Mononuclear cell (primary cell): ENCODE measurements around the gene CDH13. TPM values are rescaled to one million over a fixed set of nuclear protein-coding genes. Genes with fewer than 3 reads are reported as not detected.

Source experiments
- H3K27me3 ChIP-seq: 2 replicates; pipeline ENCODE4 v1.6.0; 2011; ENCODE audit warnings: low read length, control low read depth; ENCODE audit not compliant: insufficient read depth
- H3K4me1 ChIP-seq: 2 replicates; pipeline ENCODE4 v1.5.1; 2011; ENCODE audit warnings: mild to moderate bottlenecking, low read length, control low read depth; ENCODE audit not compliant: insufficient read depth
- H3K4me3 ChIP-seq: 2 replicates; pipeline ENCODE4 v1.5.1; 2011; ENCODE audit warnings: mild to moderate bottlenecking, low read length, moderate library complexity
- H3K9me3 ChIP-seq: 2 replicates; pipeline ENCODE4 v1.5.1; 2011; ENCODE audit warnings: low read depth, mild to moderate bottlenecking, control low read depth, low read length
- total RNA-seq: library from RNA; depleted of rRNA; stranded (reverse); fragments of >200 nt; gene quantifications from one replicate; pipeline ENCODE4 v1.2.3, GENCODE V29; 2012

The CDH13 gene
- total RNA-seq, 1 donor: 0.10 TPM

DNA sequence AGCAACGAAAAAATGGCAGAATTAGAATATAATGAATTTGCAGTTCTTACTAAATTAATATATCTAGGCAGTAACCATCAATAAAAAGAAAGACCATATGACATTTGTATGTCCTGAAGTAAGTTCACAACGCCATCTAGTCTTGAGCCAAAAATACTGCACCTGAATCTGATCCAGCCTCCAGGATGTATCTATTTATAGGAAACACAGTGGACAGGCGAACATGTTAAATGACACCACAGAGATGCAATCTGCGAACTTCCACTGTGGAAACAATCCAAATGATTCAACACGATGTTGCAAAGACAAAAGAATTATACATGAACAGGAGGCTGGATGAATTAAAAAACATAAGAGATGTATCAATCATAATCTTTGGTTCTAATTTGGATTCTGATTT is 197.6 kb downstream of the CDH13 start:
- no peaks in the 10 kb centered on the region for H3K9me3 ChIP-seq
- no peak overlapping the region for H3K4me3 ChIP-seq
- no peaks in the 10 kb centered on the region for H3K27me3 ChIP-seq
- H3K4me1 ChIP-seq: no peaks in the 10 kb centered on the region

DNA sequence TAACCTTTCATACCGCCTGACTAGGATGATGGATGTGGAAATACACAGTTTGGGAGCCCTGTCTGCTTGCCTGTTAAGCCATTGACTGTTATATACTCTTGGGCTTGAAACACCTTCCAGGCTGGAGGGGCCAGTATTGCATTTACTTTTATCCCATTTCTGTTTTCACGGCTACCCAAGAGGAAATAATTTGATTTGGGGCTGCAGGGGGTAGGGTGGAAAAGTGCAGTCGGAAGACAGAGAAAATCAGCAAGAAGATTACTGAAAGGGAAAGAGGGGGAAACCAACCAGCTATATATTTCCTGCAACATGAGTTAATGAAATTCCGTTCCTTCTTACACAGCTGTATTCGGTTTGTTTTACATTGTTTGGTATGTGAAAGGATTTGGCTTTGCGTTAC is 202.5 kb downstream of the CDH13 start:
- H3K27me3 ChIP-seq: no peaks in the 10 kb centered on the region

DNA sequence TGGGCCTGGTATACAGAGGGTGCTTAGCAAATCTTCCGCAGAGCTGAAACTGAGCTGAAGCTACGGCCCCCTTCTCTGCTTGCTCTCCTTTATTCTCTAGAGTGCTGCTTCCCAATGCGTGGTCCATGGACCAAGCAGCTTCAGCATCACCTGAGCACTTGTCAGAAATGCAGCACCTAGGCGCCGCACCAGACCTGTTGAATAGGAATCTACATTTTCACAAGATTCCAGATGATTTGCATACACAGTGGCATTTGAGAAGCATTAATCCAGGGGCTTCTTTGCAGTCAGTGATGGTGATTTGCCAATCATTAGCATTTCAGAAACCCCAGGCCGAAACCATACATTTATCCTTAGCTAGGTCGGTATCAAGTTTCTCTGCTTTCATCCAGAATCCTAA is 204.2 kb downstream of the CDH13 start:
- no peaks in the 10 kb centered on the region for H3K9me3 ChIP-seq
- H3K27me3 ChIP-seq: no peaks in the 10 kb centered on the region
- no peaks in the 10 kb centered on the region for H3K4me1 ChIP-seq
- H3K4me3 ChIP-seq: no peak overlapping the region

More for the DNA sequence above, 202.5 kb downstream of the CDH13 start:
- no peaks in the 10 kb centered on the region for H3K4me1 ChIP-seq
- no peaks in the 10 kb centered on the region for H3K9me3 ChIP-seq
- no peak overlapping the region for H3K4me3 ChIP-seq

DNA sequence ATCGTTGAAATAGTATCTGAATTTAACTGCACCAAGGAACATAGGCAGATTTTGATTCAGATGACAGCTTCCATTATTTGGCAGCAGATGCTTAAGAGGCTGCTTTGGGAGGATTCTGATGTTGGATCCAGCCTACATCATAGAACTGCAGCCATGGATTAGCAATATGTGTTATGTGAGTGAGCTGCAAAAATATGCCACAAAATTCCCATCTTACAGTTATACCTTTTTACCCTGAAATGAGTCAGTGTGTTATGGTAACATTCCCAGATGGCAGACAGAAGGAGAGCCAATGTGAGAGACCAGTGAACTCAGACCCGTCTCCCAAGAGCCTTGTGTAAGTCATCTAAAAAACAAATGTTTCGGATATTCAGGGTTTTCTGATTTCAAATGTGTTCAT is 206.1 kb downstream of the CDH13 start:
- H3K9me3 ChIP-seq: no peaks in the 10 kb centered on the region
- no peaks in the 10 kb centered on the region for H3K27me3 ChIP-seq
- H3K4me1 ChIP-seq: no peaks in the 10 kb centered on the region
- H3K4me3 ChIP-seq: no peak overlapping the region

DNA sequence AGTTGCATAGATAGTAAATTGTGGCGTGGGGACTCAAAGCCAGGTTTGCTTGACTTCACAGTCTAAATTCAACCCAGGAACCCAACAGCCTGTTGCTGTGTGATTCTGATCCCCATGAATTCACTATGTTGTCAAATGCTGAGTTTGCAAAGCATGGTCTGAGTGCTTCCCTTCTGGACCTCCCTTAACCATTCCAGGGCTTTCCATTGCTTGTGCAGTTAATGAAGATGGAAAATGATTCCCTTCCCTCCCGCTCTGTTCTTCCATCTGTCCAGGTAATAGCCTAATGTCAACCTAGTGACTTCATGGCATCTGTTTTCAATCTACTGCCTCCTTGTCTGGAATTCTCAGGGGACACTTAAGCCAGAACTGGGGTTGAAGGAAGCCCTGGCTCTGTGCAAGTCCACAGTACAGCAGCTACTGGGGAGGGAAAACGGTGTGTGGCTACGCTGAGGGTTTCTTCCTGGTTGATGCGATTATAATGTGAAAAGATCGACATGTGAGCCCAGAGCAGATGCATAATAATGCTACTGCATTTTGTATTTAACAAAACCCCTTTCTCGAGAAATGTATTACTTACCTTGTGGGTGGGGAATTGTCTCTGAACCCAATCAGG is 206.7 kb downstream of the CDH13 start:
- Histone ChIP-seq H3K4me1 (no peaks in the 10 kb centered on the region), H3K27me3 (no peaks in the 10 kb centered on the region), H3K4me3 (no peak overlapping the region), H3K9me3 (no peaks in the 10 kb centered on the region)

DNA sequence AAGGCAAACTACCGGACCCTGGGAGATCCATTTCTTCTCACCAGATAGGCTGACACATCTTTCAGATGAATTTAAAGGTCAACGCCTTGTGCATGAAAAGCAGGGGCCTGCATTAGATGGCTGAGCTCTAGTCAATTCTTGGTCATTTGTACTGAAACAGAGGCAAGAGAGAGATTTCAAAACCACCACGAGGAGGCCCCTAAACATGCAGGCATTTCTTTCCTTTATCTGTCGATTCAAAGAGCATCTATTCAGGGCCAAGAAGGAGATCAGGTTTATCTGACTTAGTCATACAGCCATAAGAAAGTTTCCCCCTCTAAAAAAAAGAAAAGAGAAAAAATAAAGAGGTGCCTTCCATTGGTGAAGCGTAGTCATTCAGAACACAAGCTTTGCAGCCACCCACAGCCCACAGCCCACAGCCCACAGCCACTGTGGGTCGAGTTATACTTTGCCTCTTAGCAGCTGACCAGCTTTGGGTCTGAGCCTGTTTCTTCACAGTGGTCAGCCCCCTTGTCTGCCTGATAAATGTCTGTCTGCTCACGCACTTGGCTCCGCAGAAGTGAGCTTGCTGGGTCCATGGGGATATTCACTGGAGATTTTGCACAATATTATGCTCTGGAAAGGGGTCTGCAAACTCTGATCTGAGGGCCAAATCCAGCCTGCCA is 207.5 kb downstream of the CDH13 start:
- no peaks in the 10 kb centered on the region for H3K4me1 ChIP-seq

DNA sequence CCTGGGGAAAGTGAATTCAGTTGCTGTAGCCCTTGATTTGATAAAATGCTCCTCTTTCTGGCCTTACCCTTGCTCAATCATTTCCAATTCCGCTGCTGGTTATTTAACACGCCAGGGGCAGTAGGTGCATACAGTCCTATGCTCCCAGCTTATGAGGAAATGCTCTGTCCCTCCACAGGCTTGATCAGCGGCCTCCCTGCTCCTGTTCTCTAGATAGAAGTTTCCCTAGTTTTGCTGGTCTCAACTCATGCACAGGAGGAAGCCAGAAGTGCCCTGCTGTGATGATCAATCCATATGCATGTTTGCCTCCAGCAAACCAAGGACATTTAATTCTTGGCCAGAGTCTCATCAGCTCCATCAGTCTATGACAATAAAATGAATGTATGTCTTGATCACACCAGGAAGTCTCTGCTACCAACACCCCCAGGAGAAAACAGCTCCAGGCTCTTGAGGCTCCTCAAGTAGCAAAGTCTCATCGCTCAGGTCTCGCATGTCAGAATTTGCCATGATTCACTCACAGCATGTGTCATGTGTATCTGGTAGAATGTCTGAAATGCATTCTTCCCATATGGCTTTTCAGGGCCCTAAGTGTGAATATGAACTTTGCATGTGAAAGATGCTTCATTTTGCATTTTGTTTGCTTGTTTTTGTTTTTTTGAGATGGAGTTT is 208.9 kb downstream of the CDH13 start:
- Histone ChIP-seq H3K4me1 (no peaks in the 10 kb centered on the region), H3K27me3 (no peaks in the 10 kb centered on the region), H3K9me3 (no peaks in the 10 kb centered on the region), H3K4me3 (no peak overlapping the region)

More for the DNA sequence above, 207.5 kb downstream of the CDH13 start:
- no peaks in the 10 kb centered on the region for H3K27me3 ChIP-seq
- H3K9me3 ChIP-seq: no peaks in the 10 kb centered on the region
- H3K4me3 ChIP-seq: no peak overlapping the region

DNA sequence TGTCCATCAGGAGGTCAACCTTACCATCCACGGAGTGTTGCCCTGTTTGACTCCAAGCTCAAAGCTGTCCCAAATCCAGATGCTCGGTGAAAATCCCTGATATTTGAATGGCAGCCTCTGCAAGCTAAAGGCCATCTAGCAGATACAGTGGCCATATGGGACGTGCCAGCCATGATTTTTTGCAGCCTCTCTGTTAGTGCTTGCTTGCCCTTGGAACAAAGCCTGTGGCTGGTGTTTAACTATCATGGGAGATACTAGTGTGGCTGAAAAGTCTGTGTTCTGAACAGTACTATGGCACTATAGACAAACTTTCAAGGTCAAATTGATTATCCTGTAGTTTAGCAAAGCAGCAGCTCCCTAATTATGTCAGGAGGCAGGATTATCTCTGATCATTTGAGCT is 214.3 kb downstream of the CDH13 start:
- Histone ChIP-seq H3K27me3 (no peaks in the 10 kb centered on the region), H3K9me3 (no peaks in the 10 kb centered on the region), H3K4me1 (no peaks in the 10 kb centered on the region), H3K4me3 (no peak overlapping the region)

DNA sequence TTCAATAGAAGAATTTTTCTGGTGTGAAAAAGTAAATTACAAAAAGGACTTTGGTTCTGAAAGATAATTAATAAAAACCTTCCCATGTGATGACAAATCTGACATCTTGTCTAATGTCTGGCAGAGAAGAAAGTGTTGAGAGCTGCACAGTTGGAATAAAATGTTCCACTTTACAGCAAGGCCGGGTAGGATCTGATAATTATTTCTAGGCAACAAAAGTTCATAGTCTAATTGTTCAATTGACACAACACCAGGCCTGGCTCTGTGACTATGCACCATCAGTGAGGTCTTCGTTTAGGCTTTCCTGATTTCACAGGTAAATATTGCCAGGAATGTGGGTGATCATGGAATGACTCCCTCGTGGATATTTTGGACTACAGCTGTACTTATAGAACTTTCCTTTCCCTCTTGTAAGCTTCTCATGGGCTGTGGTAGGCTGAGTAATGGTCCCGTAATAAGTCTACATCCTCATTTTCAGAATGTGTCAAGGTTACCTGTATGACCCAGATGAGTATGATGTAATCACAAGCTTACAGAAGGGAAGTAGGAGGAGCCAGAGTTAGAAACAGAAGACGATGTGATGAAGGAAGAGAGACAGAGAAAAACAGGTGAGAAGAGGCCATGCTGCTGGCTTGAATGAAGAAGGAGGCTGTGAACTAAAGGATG is 217.0 kb downstream of the CDH13 start:
- no peaks in the 10 kb centered on the region for H3K4me1 ChIP-seq
- no peaks in the 10 kb centered on the region for H3K9me3 ChIP-seq
- H3K27me3 ChIP-seq: no peaks in the 10 kb centered on the region
- H3K4me3 ChIP-seq: no peak overlapping the region

DNA sequence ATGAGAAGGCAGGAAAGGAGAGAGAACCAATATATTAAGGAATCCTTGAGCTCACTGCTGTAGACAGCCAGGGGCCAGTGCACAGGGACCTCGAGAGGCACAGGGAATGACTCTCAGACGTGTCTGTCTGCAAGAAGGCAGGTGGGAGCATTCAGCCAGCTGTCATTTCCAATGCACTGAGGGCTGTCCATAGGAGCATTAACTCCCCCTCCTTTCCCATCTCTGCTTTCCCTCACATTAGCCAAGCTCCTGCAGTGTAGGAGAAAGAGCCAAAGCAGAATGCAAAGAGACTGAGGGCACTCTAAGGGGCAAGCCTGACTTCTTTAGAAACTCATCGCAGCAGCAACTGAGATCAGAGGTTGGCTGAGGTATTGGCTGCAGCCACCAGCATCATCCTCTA is 218.3 kb downstream of the CDH13 start:
- H3K4me1 ChIP-seq: no peaks in the 10 kb centered on the region
- H3K27me3 ChIP-seq: no peaks in the 10 kb centered on the region
- no peak overlapping the region for H3K4me3 ChIP-seq
- no peaks in the 10 kb centered on the region for H3K9me3 ChIP-seq

DNA sequence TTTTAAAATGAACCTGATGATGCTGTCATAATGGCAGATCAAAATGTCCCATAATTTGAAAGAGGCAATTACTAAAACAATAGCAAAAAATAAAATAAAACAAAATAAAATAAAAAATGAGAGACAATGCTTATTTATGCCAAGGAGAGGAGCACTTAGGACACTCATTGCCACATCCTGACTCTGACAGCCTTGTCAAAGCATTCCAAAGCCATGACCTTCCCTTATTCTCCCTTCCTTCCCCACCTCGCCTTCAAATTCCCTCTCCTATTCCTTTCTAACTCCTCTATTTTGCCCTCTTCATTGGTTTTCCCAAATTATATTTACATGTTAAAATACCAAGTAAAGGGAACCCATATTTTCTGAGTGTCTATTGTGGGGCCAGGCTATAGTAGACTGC is 220.0 kb downstream of the CDH13 start:
- Histone ChIP-seq H3K4me3 (no peak overlapping the region), H3K27me3 (no peaks in the 10 kb centered on the region), H3K4me1 (no peaks in the 10 kb centered on the region), H3K9me3 (no peaks in the 10 kb centered on the region)

DNA sequence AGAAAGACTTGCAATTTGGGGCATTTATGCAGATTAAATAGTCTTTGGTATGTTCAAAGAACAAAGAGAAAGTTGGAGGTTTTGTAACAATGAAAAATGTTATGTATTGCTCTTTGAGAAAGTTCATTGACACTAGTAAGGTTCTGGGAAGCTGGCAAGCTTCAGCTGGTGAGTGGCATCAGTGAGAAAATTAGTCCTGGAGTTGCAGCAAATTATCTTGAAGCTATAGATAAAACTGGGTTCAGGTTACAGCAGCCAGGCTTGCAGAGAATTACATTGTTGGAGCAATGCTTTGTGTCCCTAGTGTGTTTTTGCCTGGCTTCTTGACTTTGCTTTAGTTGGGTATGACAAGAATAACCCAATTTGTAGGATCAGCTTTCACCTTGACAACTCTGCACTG is 221.2 kb downstream of the CDH13 start:
- Histone ChIP-seq H3K27me3 (no peaks in the 10 kb centered on the region), H3K9me3 (no peaks in the 10 kb centered on the region), H3K4me1 (no peaks in the 10 kb centered on the region), H3K4me3 (no peak overlapping the region)

DNA sequence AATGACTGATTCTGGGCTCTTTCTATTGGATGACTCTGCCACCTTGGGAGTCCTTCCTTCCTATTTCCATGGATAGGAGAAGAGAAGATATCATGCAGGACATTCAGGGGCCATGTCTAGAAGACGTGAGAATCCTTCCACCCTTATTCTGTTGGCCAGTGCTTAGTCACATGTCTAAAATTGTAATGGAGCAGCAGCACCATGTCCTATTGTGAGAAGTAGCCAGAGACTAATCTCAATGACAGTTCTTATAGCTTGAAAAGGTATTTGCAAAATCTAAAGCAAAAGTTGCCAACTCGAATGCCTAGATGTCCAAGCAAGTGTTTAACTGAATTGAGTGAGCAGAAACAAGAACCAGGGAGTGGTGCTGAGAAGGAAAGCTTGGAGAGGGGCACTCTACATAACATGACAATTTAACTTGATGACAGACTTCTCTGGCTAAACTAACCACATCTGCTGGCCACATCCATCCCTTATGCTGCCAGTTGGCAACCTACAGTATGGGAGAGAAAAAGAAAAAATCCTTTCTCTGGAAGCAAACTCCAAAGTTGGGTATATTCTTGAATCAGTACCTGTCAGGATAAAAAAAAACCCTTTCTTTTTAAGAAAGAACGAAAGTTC is 225.7 kb downstream of the CDH13 start:
- H3K4me3 ChIP-seq: no peak overlapping the region

DNA sequence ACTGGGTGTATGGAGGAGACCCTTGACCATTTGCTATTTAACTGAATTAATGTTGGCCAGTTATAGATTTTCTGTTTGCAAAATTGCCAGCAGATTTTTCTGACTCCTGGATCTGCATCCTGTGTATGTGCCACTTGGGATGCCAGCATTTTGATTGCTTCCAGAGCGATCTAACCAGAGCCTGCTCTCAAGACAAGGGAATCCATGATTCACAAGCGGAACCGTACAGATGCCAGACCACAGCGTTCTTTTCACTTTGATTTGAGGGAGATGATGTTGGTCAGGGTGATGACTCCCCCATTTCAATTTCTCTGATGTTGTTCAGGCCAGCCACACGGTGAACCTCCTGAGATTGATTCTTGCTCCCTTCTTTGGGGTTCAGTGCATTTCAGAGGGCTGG is 228.7 kb downstream of the CDH13 start:
- Histone ChIP-seq H3K4me1 (no peaks in the 10 kb centered on the region), H3K27me3 (no peaks in the 10 kb centered on the region), H3K9me3 (no peaks in the 10 kb centered on the region), H3K4me3 (no peak overlapping the region)

More for the DNA sequence above, 225.7 kb downstream of the CDH13 start:
- H3K9me3 ChIP-seq: no peaks in the 10 kb centered on the region
- no peaks in the 10 kb centered on the region for H3K4me1 ChIP-seq
- H3K27me3 ChIP-seq: no peaks in the 10 kb centered on the region
